Mesendoderm (in vitro differentiated cells): ENCODE measurements around the gene LAMC1.

Source experiments
- DNase-seq: peaks from one replicate; pipeline ENCODE4 v3.0.0; 2013
- H2AK5ac ChIP-seq: 2 replicates; pipeline ENCODE4 v1.6.1; 2013; ENCODE audit warnings: low read length, inconsistent platforms
- H2BK120ac ChIP-seq: 2 replicates; pipeline ENCODE4 v1.6.1; 2013; ENCODE audit warnings: low read depth, mild to moderate bottlenecking, low read length, moderate library complexity, mixed read lengths
- H2BK15ac ChIP-seq: replicated peaks from 2 replicates; pipeline ENCODE4 v1.6.1; 2013; ENCODE audit warnings: low read depth, mild to moderate bottlenecking, moderate library complexity
- H2BK5ac ChIP-seq: 2 replicates; pipeline ENCODE4 v1.6.1; 2013; ENCODE audit warnings: low read length, inconsistent platforms
- H3K18ac ChIP-seq: 2 replicates; pipeline ENCODE4 v1.6.1; 2013; ENCODE audit warnings: mild to moderate bottlenecking, low read length, mixed read lengths
- H3K23ac ChIP-seq: one replicate; pipeline ENCODE4 v1.6.1; 2013; ENCODE audit warnings: low read length
- H3K27ac ChIP-seq: 2 replicates; pipeline ENCODE4 v1.5.1; 2013; ENCODE audit warnings: low read depth, mild to moderate bottlenecking, inconsistent platforms, low read length, moderate library complexity
- H3K27me3 ChIP-seq: 2 replicates; pipeline ENCODE4 v1.6.1; 2013; ENCODE audit warnings: low read length, control low read depth, mild to moderate bottlenecking, inconsistent platforms; ENCODE audit not compliant: insufficient read depth, poor library complexity
- H3K36me3 ChIP-seq: 2 replicates; pipeline ENCODE4 v1.6.1; 2013; ENCODE audit warnings: low read length, inconsistent platforms; ENCODE audit not compliant: control insufficient read depth, insufficient read depth
- H3K4ac ChIP-seq: one replicate; pipeline ENCODE4 v1.6.1; 2013; ENCODE audit warnings: low read depth, mild to moderate bottlenecking, low read length, moderate library complexity
- H3K4me1 ChIP-seq: 2 replicates; pipeline ENCODE4 v1.6.1; 2013; ENCODE audit warnings: low read depth, low read length, inconsistent platforms; ENCODE audit not compliant: control insufficient read depth
- H3K4me2 ChIP-seq: 2 replicates; pipeline ENCODE4 v1.6.1; 2013; ENCODE audit warnings: low read length
- H3K4me3 ChIP-seq: 2 replicates; pipeline ENCODE4 v1.5.1; 2013; ENCODE audit warnings: mild to moderate bottlenecking, low read length
- H3K56ac ChIP-seq: one replicate; pipeline ENCODE4 v1.6.1; 2013; ENCODE audit warnings: low read length
- H3K79me1 ChIP-seq: 2 replicates; pipeline ENCODE4 v1.6.1; 2013; ENCODE audit warnings: low read length, inconsistent platforms
- H3K79me2 ChIP-seq: 2 replicates; pipeline ENCODE4 v1.6.1; 2013; ENCODE audit warnings: mild to moderate bottlenecking, low read length; ENCODE audit not compliant: control insufficient read depth, insufficient read depth
- H3K9ac ChIP-seq: 2 replicates; pipeline ENCODE4 v1.6.1; 2013; ENCODE audit warnings: low read length, inconsistent platforms
- H4K5ac ChIP-seq: one replicate; pipeline ENCODE4 v1.6.1; 2013; ENCODE audit warnings: low read length
- H4K8ac ChIP-seq: one replicate; pipeline ENCODE4 v1.6.1; 2013; ENCODE audit warnings: low read depth, mild to moderate bottlenecking, control low read depth, low read length, moderate library complexity
- WGBS: extraction: QIAGEN DNeasy Blood & Tissue Kit; methylation state at CpG from one replicate; pipeline ENCODE4 v1.1.7; 2013; ENCODE audit warnings: low lambda C conversion rate, missing lambda C conversion rate; ENCODE audit not compliant: insufficient coverage; ENCODE audit errors: extremely low coverage; 5-methylcytosine and 5-hydroxymethylcytosine counted together

The LAMC1 gene

GRCh38 chr1:183081402-183082120 lies 58.3 kb downstream of the LAMC1 start:
- Histone ChIP-seq H3K4me2 (no peak overlapping the region), H3K4ac (no peak overlapping the region), H2AK5ac (no peak overlapping the region), H3K9ac (no peak overlapping the region), H3K27ac (no peak overlapping the region), H3K18ac (no peak overlapping the region), H3K4me1 (no peaks in the 10 kb centered on the region), H2BK15ac (no peak overlapping the region), H2BK120ac (no peak overlapping the region), H4K5ac (no peak overlapping the region), H3K27me3 (no peaks in the 10 kb centered on the region), H3K23ac (no peak overlapping the region), H3K36me3 (no peaks in the 10 kb centered on the region), H4K8ac (no peak overlapping the region), H3K79me1 (peaks cover 4% of the 10 kb centered on the region), H3K79me2 (no peaks in the 10 kb centered on the region), H2BK5ac (no peak overlapping the region), H3K56ac (no peak overlapping the region), H3K4me3 (no peak overlapping the region)
- DNase-seq, result no peak
- no CpG with 5 or more reads among the region's 4 CpGs for WGBS

GRCh38 chr1:183082650-183083049 lies 59.4 kb downstream of the LAMC1 start:
- no peak overlapping the region for H4K8ac ChIP-seq
- no peak for DNase-seq

GRCh38 chr1:183087001-183087400 lies 63.8 kb downstream of the LAMC1 start:
- no peaks in the 10 kb centered on the region for H3K27me3 ChIP-seq
- no peak overlapping the region for H3K18ac ChIP-seq
- H3K23ac ChIP-seq, result no peak overlapping the region
- no peak overlapping the region for H2AK5ac ChIP-seq
- H3K56ac ChIP-seq, result no peak overlapping the region
- H3K4ac ChIP-seq, result no peak overlapping the region
- H3K79me2 ChIP-seq, result peaks cover 2% of the 10 kb centered on the region
- H2BK15ac ChIP-seq, result no peak overlapping the region
- H3K4me2 ChIP-seq, result no peak overlapping the region
- peaks cover 7% of the 10 kb centered on the region for H3K79me1 ChIP-seq
- no peak overlapping the region for H2BK5ac ChIP-seq
- no peak overlapping the region for H3K27ac ChIP-seq
- H3K9ac ChIP-seq, result no peak overlapping the region
- no CpG with 5 or more reads among the region's 2 CpGs for WGBS
- no peaks in the 10 kb centered on the region for H3K36me3 ChIP-seq
- no peak overlapping the region for H4K8ac ChIP-seq
- H3K4me1 ChIP-seq, result peaks cover 3% of the 10 kb centered on the region
- DNase-seq, result no peak
- H2BK120ac ChIP-seq, result no peak overlapping the region
- no peak overlapping the region for H4K5ac ChIP-seq
- H3K4me3 ChIP-seq, result no peak overlapping the region

More at GRCh38 chr1:183082650-183083049, 59.4 kb downstream of the LAMC1 start:
- H3K9ac ChIP-seq, result no peak overlapping the region
- no peak overlapping the region for H3K18ac ChIP-seq
- no peak overlapping the region for H3K4me2 ChIP-seq
- H4K5ac ChIP-seq, result no peak overlapping the region
- H2BK15ac ChIP-seq, result no peak overlapping the region
- no peaks in the 10 kb centered on the region for H3K36me3 ChIP-seq
- H3K56ac ChIP-seq, result no peak overlapping the region
- H3K27me3 ChIP-seq, result no peaks in the 10 kb centered on the region
- H3K4me1 ChIP-seq, result no peaks in the 10 kb centered on the region
- H2AK5ac ChIP-seq, result no peak overlapping the region
- H3K27ac ChIP-seq, result no peak overlapping the region
- H3K79me2 ChIP-seq, result no peaks in the 10 kb centered on the region
- no peak overlapping the region for H2BK5ac ChIP-seq
- no peak overlapping the region for H2BK120ac ChIP-seq
- no peak overlapping the region for H3K23ac ChIP-seq
- peaks cover 4% of the 10 kb centered on the region for H3K79me1 ChIP-seq
- no peak overlapping the region for H3K4ac ChIP-seq
- WGBS, result no CpG with 5 or more reads among the region's 1 CpG
- no peak overlapping the region for H3K4me3 ChIP-seq

GRCh38 chr1:183089025-183089639 lies 65.9 kb downstream of the LAMC1 start:
- H3K23ac ChIP-seq, result no peak overlapping the region
- H3K4me2 ChIP-seq, result no peak overlapping the region
- H4K8ac ChIP-seq, result no peak overlapping the region
- H2BK120ac ChIP-seq, result no peak overlapping the region
- H2BK5ac ChIP-seq, result no peak overlapping the region
- H3K36me3 ChIP-seq, result no peaks in the 10 kb centered on the region
- no peak overlapping the region for H3K9ac ChIP-seq
- H2AK5ac ChIP-seq, result no peak overlapping the region
- no peak overlapping the region for H3K56ac ChIP-seq
- no peak overlapping the region for H3K4ac ChIP-seq
- H4K5ac ChIP-seq, result no peak overlapping the region
- H3K4me1 ChIP-seq, result peaks cover 10% of the 10 kb centered on the region
- H3K27ac ChIP-seq, result no peak overlapping the region
- H3K79me1 ChIP-seq, result peaks cover 7% of the 10 kb centered on the region
- no peaks in the 10 kb centered on the region for H3K27me3 ChIP-seq
- H3K4me3 ChIP-seq, result no peak overlapping the region
- no peak overlapping the region for H3K18ac ChIP-seq
- DNase-seq, result no peak
- H2BK15ac ChIP-seq, result no peak overlapping the region
- no CpG with 5 or more reads among the region's 3 CpGs for WGBS
- H3K79me2 ChIP-seq, result peaks cover 2% of the 10 kb centered on the region

- peak; percentile 9 for DNase-seq
- no peak overlapping the region for H3K4me2 ChIP-seq
- no peak overlapping the region for H3K27ac ChIP-seq
- H3K56ac ChIP-seq, result no peak overlapping the region
- H3K9ac ChIP-seq, result no peak overlapping the region
- peak overlapping the region; percentile 57 for H2BK15ac ChIP-seq
- no peak overlapping the region for H2BK120ac ChIP-seq
- peaks cover 3% of the 10 kb centered on the region for H3K79me2 ChIP-seq
- peaks cover 10% of the 10 kb centered on the region for H3K4me1 ChIP-seq
- WGBS, result no CpG with 5 or more reads among the region's 5 CpGs
- H4K5ac ChIP-seq, result no peak overlapping the region
- no peaks in the 10 kb centered on the region for H3K36me3 ChIP-seq
- H3K18ac ChIP-seq, result no peak overlapping the region
- H2AK5ac ChIP-seq, result no peak overlapping the region
- H3K23ac ChIP-seq, result no peak overlapping the region
- H3K4me3 ChIP-seq, result no peak overlapping the region
- H3K4ac ChIP-seq, result no peak overlapping the region
- H3K27me3 ChIP-seq, result no peaks in the 10 kb centered on the region
- no peak overlapping the region for H4K8ac ChIP-seq
- peaks cover 4% of the 10 kb centered on the region for H3K79me1 ChIP-seq
- H2BK5ac ChIP-seq, result no peak overlapping the region
Observed at GRCh38 chr1:183090391-183091006, 67.3 kb downstream of the LAMC1 start.
